Measurements from ENCODE around the gene PKD2L2. TPM values are rescaled to one million over a fixed set of nuclear protein-coding genes. Genes with fewer than 3 reads are reported as not detected.

PKD2L2 gene
- not detected in 2 replicates for total RNA-seq

GRCh38 chr5:137888863-137889759, at the start of gene PKD2L2:
TSS of gene PKD2L2 (plus strand) at chr5:137889457. CDS start at chr5:137889492, 35 bp downstream.

GRCh38 chr5:137867664-137868063, 21.6 kb upstream of the PKD2L2 start, which contains the start of gene MYOT:
TSS of gene MYOT (plus strand) at chr5:137867860. CDS start at chr5:137870652, 2,792 bp downstream.

Other genes starting within 250 kb of the PKD2L2 start
- gene KLHL3, start 153.4 kb upstream of the PKD2L2 start, total RNA-seq = 4.8 and 5.1 TPM in 2 replicates
- gene HNRNPA0, start 135.1 kb upstream of the PKD2L2 start, total RNA-seq = 11.5 and 12.5 TPM in 2 replicates
- gene MYOT, start 21.6 kb upstream of the PKD2L2 start, total RNA-seq = not detected in 2 replicates
- 19.9 and 22.1 TPM in 2 replicates for gene FAM13B, start 143.6 kb downstream of the PKD2L2 start, total RNA-seq
- gene WNT8A, start 194.6 kb downstream of the PKD2L2 start, total RNA-seq = not detected in 2 replicates
- 2.0 and 2.4 TPM in 2 replicates for gene NME5, start 250.0 kb downstream of the PKD2L2 start, total RNA-seq